HG02852 (cell line): Measurements from ENCODE around the gene DNER.

Source experiments
- ATAC-seq: cut with Tn5 transposase; IDR thresholded peaks from one replicate; pipeline ENCODE4 v1.9.1; 2021; ENCODE audit warnings: mild to moderate bottlenecking, moderate library complexity; ENCODE audit not compliant: unreplicated experiment

The DNER gene

DNA sequence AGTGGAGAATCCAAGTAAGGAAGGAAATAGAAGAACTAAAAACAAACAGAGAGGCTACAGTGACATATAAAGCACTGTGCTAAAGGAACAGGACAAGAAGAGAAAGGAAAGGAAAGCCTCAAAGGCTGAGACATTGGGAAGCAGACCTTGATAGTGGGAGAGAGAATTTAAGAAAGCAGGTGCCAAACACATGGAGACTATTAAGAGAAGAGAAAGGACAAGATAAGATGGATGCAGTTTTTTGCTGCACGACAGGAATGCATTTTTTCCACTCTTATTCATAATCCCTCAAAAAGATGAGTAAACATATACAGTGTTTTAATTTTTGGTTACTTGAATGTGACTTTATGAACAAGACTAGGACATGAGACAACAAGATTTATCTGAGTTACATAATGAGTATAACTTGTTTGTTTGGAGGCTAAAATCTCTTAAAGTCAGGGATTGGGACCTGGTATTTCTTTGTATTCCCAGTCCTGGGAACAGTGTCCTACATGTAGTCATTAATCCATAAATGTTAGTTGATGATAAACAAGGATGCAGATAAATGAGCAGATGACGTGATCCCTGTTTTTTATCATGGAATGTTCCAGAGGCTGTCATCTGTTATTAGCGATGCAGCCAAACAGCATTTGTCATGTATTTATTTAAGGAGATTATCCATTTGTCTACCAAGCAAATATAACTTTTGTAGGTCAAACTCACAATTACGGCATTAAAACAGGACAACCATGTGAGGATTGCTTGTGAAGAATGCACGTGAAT is 141.7 kb downstream of the DNER start:
- no peak for ATAC-seq

DNA sequence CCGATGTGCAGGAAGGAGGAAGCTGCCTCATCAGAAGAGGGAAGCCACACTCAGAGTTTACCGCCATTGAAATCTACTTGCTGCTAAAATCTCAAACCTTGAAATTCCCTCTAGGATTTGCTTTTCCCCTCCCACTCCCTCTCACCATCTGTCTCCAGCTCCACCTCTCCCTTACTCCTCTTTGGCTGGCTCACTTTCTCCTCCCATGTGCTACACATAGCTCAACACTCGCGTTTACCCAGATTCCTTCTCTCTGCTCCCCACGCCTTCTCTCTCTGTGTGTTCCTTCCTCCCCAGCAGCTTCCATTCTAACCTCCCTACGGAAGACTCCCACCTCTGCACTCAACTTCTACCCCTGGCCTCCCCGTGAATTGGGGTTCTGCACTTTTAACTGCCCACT is 143.1 kb downstream of the DNER start:
- no peak for ATAC-seq

DNA sequence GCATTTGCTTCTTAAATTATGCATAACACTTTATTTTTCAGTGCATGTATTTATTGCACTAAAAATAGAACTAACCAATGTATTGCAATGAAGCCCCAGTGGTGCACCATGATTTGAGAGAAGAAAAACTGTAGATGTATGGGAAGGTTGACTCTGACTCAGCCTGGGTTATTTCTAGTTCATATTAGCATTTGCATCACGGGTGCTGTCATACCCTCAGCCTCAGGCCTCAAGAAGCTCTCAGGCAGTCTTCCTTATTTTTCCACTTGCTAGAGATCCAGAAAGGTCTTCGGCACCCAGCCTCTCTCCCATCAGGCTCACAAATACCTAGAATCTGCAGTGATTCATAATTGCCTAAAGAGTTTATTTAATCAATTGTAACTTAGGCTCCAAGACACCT is 148.0 kb downstream of the DNER start:
- ATAC-seq: no peak

GRCh38 chr2:229564300-229564907 is 150.0 kb downstream of the DNER start:
- no peak for ATAC-seq

GRCh38 chr2:229563388-229563787 is 151.0 kb downstream of the DNER start:
- ATAC-seq: no peak

DNA sequence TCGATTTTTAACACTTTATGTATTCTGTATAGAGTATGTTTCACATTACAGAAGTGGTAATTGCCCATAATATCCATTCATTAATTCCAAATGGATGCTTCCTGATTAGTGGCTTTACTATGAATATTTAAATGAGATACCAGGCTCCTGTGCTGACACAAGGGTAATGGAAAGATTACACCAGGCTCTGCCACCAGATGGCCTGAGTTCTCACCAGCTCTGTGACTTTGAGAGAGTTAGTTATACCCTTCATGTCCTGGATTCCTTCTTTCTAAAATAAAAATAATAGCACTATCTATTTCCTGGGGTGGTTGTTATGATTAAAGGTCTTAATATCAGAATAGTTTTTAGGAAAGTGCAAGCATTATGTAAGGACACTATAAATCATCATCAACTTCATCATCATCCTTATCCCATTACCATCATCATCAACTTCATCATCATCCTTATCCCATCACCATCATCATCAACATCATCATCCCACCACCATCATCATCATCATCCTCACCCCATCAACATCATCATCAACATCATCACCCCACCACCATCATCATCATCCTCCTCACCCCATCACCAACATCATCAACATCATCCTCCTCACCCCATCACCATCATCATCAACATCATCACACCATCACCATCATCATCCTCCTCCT is 151.8 kb downstream of the DNER start:
- ATAC-seq: no peak

DNA sequence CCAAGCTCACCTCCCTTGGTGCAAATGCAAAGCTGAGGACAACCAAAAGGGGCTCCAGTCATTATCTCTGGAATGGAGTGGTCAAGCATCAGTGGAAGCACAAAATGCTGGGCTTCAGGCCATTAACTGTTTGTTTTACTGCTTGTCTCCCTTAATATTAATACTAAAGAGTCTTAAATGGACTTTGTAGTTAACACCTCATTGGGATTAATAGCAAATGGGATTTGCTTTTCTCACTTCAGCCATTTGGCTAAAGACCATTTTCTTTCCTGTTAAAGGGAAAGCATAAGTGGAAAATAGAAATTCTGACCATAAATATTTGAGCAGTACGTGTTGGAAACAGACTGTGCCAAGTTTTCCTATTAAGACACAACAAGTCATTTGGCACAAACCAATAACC is 154.4 kb downstream of the DNER start:
- no peak for ATAC-seq

- no peak for ATAC-seq
Observed at GRCh38 chr2:229553091-229553490, 161.3 kb downstream of the DNER start.

- no peak for ATAC-seq
Observed at GRCh38 chr2:229543176-229543873, 171.0 kb downstream of the DNER start.

GRCh38 chr2:229539628-229540027 is 174.7 kb downstream of the DNER start:
- no peak for ATAC-seq

GRCh38 chr2:229531594-229531993 is 182.8 kb downstream of the DNER start:
- ATAC-seq: no peak

DNA sequence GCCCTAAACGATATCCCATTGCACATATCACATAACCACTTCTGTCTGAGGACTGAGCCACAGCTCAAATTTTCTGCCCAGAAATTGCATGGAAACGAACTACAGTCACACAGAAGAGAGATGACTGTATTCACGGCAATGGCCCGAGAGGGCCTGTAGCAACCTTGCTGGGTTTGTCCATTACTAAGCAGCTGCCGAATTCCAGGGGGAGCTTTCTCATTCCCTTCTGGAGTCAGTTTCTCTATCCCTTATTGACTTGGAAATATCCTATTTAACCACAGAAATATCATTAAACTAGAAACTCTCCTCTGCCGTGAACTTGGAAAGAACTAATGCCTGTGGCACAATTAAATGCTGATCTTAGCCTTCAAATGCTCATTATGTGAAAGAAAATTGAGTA is 183.9 kb downstream of the DNER start:
- ATAC-seq: no peak

- ATAC-seq: no peak
Observed at GRCh38 chr2:229528846-229529245, 185.5 kb downstream of the DNER start.

DNA sequence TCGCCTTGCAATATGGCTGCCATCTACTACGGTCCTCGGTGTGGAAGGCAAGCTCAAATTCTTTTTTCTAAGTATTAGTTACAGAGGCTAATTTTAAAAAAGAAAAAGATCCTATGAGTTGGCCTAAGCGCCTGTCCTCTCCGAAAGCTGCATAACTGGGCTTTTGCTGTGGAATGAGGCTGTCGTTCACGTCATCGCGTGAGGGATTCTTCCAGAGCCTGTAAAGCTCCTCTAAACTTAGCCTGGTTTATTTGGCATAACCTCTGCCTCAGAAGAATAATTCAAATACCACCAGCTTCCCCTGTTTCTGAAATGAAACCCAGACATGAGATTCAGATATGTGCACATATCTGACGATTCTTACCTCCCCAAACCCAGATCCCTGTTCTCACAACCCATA is 187.4 kb downstream of the DNER start:
- no peak for ATAC-seq

GRCh38 chr2:229524799-229525198 is 189.6 kb downstream of the DNER start:
- ATAC-seq: no peak

- no peak for ATAC-seq
Observed at GRCh38 chr2:229523663-229524062, 190.7 kb downstream of the DNER start.

GRCh38 chr2:229521576-229521975 is 192.8 kb downstream of the DNER start:
- no peak for ATAC-seq

DNA sequence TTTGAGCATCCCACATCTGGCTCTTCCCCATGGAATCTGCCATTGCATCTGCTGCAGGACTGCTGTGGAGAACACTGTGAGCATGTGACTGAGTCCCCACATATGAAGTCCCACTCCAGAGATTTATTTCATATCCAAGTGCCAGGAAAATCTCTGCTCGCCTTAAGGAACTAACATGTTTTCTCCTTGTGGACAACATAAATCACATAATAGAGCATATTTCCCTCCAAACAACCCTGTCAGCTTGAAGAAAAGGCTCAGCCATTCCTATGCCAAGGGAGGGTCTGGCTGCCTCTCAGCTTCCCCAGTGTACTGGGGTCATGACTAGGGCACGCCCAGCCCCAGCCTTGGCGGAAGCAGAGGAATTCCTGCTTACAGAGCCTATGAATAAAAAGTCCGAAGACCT is 193.7 kb downstream of the DNER start:
- no peak for ATAC-seq

DNA sequence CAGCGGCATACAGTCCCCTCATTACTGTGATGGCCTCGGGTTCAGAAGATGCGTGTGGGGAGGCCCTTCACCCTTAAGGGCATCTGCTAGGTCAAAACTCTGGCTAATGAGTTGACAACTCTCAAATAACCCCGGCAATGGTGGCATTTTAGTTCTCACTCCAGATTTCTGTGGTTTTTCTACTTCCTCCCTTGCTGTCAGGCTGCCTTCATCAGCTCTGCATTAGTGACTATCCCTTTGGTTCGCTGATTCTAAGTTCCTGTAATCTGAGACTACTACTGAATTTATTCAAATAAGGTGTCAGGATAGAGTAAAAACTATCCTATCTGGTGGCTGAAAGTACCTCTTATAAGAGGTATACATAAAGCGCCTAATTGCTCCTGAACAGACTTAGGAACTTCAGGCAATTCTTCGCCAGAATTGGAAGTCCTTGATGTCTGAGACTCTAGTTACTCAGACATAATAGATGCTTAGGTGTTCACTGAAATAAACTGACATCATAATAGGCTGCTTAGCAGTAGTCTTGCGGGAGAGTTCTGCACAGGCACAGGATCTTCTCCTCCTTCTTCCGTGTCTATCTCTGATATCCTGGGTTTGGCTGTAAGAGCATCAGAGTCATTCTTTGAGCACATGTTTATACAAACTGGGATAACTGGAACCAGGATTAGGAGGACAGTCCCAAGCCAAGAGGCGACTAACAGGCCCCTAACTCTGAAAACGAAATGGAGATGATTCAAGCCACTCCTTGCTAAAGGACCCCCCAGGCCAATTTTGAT is 194.5 kb downstream of the DNER start:
- ATAC-seq: peak; percentile 48

DNA sequence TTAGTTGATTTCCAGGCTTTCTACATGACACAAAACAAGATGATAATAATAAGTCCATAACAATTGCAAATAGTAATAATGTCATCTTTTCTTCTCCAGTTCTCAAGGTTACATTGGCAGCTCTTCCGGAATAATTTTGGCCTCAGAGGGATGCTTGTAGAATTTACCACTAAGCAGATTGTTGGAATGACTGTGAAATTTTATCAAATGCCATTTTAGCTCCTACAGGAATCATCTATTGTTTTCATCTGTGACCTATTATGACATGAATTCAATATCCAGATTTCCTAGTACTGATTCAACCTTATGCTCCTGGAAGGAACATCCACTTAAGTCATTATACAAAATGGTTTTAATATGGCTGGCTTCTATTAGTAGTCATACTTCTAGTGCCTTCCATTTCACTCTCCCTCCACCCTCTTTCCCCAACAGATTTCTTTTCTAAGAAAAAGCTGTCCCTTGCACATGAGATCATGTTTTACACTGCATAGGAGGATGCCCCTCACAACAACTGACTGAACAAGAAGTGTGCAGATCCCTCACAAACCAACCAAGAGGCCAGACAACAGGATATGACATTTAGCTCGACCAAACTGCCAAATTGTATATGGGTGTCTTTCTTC is 200.0 kb downstream of the DNER start:
- no peak for ATAC-seq
